Suprapubic skin (tissue), 4 donors: Measurements from ENCODE around the gene TRIO. TPM values are rescaled to one million over a fixed set of nuclear protein-coding genes. Genes with fewer than 3 reads are reported as not detected.

Source experiments
- DNase-seq, 2 donors: peaks; one replicate each; pipeline ENCODE4 v3.0.0-alpha.2; 2019; ENCODE audit warnings: low spot score in 2 of 2
- H3K27ac ChIP-seq: fragments of 200-600 bp; sonication (generic); one replicate; pipeline ENCODE4 v1.5.1; 2019
- H3K27me3 ChIP-seq: fragments of 200-600 bp; sonication (generic); one replicate; pipeline ENCODE4 v1.5.1; 2019
- H3K36me3 ChIP-seq: fragments of 200-600 bp; sonication (generic); one replicate; pipeline ENCODE4 v1.5.1; 2019
- H3K4me1 ChIP-seq: fragments of 200-600 bp; sonication (generic); one replicate; pipeline ENCODE4 v1.5.1; 2019
- H3K4me3 ChIP-seq: fragments of 200-600 bp; sonication (generic); one replicate; pipeline ENCODE4 v1.5.1; 2019; ENCODE audit warnings: mild to moderate bottlenecking
- H3K9me3 ChIP-seq: fragments of 200-600 bp; sonication (generic); one replicate; pipeline ENCODE4 v1.5.1; 2019
- CTCF ChIP-seq, 2 donors: fragments of 200-600 bp in 1 of 2; fragments of 450-650 bp in 1 of 2; sonication (generic) in 1 of 2; IDR thresholded peaks; one replicate each; pipeline ENCODE4 v1.5.1; 2016 to 2019; ENCODE audit warnings: antibody characterized with exemption in 2 of 2, mild to moderate bottlenecking in 1 of 2, moderate library complexity in 1 of 2
- EP300 ChIP-seq: sonication (generic); formaldehyde crosslinking; IDR thresholded peaks from one replicate; pipeline ENCODE4 v1.6.1; 2017; ENCODE audit warnings: antibody characterized with exemption
- POLR2A ChIP-seq, 2 donors: fragments of 450-650 bp; IDR thresholded peaks; one replicate each; pipeline ENCODE4 v1.6.1; 2017; ENCODE audit warnings: antibody characterized with exemption in 2 of 2, mild to moderate bottlenecking in 2 of 2, moderate library complexity in 2 of 2
- POLR2AphosphoS5 ChIP-seq, 3 donors: sonication (generic); formaldehyde crosslinking; IDR thresholded peaks; one replicate each; pipeline ENCODE4 v1.6.1; 2017; ENCODE audit warnings: antibody characterized with exemption in 3 of 3
- WGBS: methylation state at CpG from one replicate; pipeline ENCODE4 v1.1.5; 2018; 5-methylcytosine and 5-hydroxymethylcytosine counted together
- total RNA-seq, 4 donors: library from RNA; depleted of rRNA; stranded (reverse); fragments of >200 nt; gene quantifications; one replicate each; pipeline ENCODE4 v1.1.0, GENCODE V29; 2016

Gene TRIO
- total RNA-seq, 4 donors from 2014 or later: 62.7 to 159 (median 70.4) TPM

GRCh38 chr5:14265570-14265969 is 122.4 kb downstream of the TRIO start:
- no peaks in the 10 kb centered on the region for H3K36me3 ChIP-seq
- no peak overlapping the region for H3K4me3 ChIP-seq
- no peaks in the 10 kb centered on the region for H3K9me3 ChIP-seq
- WGBS: 80% methylated on average over 2 of the region's 2 CpGs
- no peak overlapping the region for H3K27ac ChIP-seq
- DNase-seq: no peak
- H3K27me3 ChIP-seq: no peaks in the 10 kb centered on the region
- TF ChIP-seq CTCF (IDR thresholded peaks at IDR 0.05) (no peak), EP300 (no peak), POLR2AphosphoS5 (IDR thresholded peaks at IDR 0.05) (no peak), POLR2A (IDR thresholded peaks at IDR 0.05) (no peak)
- H3K4me1 ChIP-seq: peaks cover 54% of the 10 kb centered on the region

GRCh38 chr5:14266171-14266570 is 123.0 kb downstream of the TRIO start:
- Histone ChIP-seq H3K27me3 (no peaks in the 10 kb centered on the region), H3K36me3 (no peaks in the 10 kb centered on the region), H3K27ac (no peak overlapping the region), H3K4me1 (peaks cover 55% of the 10 kb centered on the region), H3K4me3 (no peak overlapping the region), H3K9me3 (no peaks in the 10 kb centered on the region)
- DNase-seq: no peak
- WGBS: 83% methylated on average over 4 of the region's 4 CpGs
- TF ChIP-seq POLR2A (IDR thresholded peaks at IDR 0.05) (no peak), POLR2AphosphoS5 (IDR thresholded peaks at IDR 0.05) (no peak), EP300 (no peak), CTCF (IDR thresholded peaks at IDR 0.05) (no peak)

DNA sequence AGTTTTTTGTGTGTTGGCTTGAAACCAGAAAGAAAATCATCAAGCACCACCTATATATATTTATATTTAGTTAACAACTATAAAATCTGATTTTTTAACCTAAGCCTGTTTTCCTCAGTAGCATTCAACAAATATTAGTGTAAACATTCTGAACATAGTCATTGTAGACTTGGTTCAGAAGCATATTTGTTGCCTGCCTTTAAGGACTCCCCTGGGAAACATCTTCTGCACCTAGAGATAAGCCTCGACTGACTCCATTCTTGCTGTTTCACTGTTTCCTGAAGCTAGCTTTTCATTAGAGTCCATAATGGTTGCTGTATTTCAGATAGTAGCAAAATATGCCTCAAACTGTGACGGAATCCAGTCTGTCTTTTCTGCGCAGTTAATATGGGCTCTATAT is 123.5 kb downstream of the TRIO start:
- H3K4me1 ChIP-seq: peaks cover 55% of the 10 kb centered on the region
- TF ChIP-seq CTCF (IDR thresholded peaks at IDR 0.05): no peak
- no peak for TF ChIP-seq EP300
- TF ChIP-seq POLR2A (IDR thresholded peaks at IDR 0.05): no peak
- TF ChIP-seq POLR2AphosphoS5 (IDR thresholded peaks at IDR 0.05): no peak
- no peaks in the 10 kb centered on the region for H3K9me3 ChIP-seq
- no peak overlapping the region for H3K4me3 ChIP-seq
- no peak overlapping the region for H3K27ac ChIP-seq
- H3K27me3 ChIP-seq: no peaks in the 10 kb centered on the region
- no peaks in the 10 kb centered on the region for H3K36me3 ChIP-seq
- WGBS: 44% methylated on average over 3 of the region's 3 CpGs
- DNase-seq: no peak

DNA sequence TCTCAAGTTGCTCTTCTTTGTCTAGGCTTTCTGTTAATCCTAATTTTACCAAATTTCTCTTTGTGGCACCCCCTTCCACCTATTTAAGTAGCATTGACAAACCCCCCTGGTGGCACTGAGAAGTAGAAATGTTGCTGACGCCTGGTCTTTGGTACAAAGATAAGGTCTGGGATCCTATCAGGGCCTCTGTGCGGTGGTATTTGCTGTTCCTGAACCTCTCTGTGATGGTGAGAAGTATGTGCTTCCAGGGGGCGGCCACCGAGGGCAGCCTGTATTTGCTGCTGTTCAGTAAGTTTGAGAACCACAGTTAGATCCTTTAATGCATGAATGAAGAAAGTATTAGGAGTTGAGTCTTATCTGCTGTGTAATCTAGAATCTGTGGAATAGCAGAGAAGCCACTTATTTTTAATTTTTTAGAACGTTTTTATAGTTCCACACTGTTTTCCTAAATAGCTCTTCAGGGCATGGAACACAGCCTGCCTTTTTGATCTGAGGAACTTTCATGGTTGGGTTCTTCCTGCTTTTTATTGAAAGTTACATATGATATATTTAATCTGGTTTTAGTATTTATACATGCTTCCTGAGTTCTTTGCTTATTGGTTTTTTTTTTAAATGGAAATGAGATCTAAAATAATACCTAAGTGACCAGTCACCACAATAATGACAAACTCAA is 124.2 kb downstream of the TRIO start:
- H3K9me3 ChIP-seq: no peaks in the 10 kb centered on the region
- DNase-seq: no peak
- no peak overlapping the region for H3K4me3 ChIP-seq
- 70% methylated on average over 5 of the region's 5 CpGs for WGBS
- H3K36me3 ChIP-seq: no peaks in the 10 kb centered on the region
- no peak overlapping the region for H3K27ac ChIP-seq
- peaks cover 55% of the 10 kb centered on the region for H3K4me1 ChIP-seq
- no peak for TF ChIP-seq EP300
- no peak for TF ChIP-seq CTCF (IDR thresholded peaks at IDR 0.05)
- no peak for TF ChIP-seq POLR2AphosphoS5 (IDR thresholded peaks at IDR 0.05)
- no peak for TF ChIP-seq POLR2A (IDR thresholded peaks at IDR 0.05)
- no peaks in the 10 kb centered on the region for H3K27me3 ChIP-seq

- no peak overlapping the region for H3K4me3 ChIP-seq
- H3K27me3 ChIP-seq: no peaks in the 10 kb centered on the region
- no peak for DNase-seq
- TF ChIP-seq CTCF (IDR thresholded peaks at IDR 0.05): no peak
- H3K9me3 ChIP-seq: no peaks in the 10 kb centered on the region
- H3K36me3 ChIP-seq: no peaks in the 10 kb centered on the region
- H3K27ac ChIP-seq: peak overlapping the region; percentile 16
- 59% methylated on average over 6 of the region's 6 CpGs for WGBS
- peaks cover 50% of the 10 kb centered on the region for H3K4me1 ChIP-seq
These were observed 125.0 kb downstream of the TRIO start for GRCh38 chr5:14267991-14268708.
